ENCODE measurements around the gene RIC1.
"Not testable (repeated sequence)": the region's sequence is repeated elsewhere in the genome, so short reads cannot be mapped to it uniquely, and the experiment has no call there.

RIC1 gene

GRCh38 chr9:5786370-5787127 is 157.6 kb downstream of the RIC1 start:
- DNase-seq (ENCODE audit: low read depth in 2 of 2) = no peak

DNA sequence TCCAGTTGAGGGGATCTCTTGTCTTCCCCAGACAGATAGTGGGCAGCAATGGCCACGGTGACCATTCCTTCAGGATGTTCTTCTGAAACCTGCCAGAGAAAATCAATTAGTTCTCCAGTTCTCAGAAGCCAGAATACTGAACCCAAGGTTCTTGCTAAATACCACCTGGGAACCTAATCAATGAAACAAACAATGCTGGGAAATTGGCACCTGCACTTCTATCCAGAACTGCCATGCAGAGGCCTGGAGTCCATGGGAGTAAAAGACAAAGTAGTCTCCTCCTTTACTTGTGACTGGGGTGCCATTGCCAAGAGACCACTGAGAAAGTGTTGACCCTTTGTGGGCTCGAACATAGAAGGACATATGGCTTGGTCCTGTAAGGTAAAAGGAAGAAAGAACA is 158.3 kb downstream of the RIC1 start:
- no peak for DNase-seq (ENCODE audit: low read depth in 2 of 2)

DNA sequence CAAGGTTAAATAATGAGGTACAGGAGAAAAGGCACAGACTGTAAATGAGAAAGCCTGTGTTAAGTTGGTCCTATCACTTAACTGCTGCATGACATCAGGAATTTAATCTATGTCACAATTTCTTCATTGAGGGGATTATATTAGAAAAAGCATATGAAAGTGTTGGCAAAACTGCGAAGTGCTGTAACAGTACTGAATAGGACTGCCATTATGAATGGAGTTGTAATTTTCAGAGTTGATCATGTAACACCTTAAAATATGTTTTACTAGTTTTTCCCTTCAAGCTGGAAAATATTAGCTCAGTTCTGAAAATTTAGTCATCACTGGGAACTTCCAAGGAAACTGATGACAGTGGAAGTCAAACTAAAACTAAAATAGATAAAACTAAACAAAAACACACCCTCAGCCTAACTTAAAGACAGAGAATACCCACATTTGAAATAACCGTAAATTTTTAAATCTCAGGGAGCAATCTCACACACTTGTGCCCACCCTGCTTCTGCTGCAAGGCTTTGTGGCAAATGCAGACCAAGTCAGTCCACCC is 158.9 kb downstream of the RIC1 start:
- DNase-seq (ENCODE audit: low read depth in 2 of 2) = no peak

DNA sequence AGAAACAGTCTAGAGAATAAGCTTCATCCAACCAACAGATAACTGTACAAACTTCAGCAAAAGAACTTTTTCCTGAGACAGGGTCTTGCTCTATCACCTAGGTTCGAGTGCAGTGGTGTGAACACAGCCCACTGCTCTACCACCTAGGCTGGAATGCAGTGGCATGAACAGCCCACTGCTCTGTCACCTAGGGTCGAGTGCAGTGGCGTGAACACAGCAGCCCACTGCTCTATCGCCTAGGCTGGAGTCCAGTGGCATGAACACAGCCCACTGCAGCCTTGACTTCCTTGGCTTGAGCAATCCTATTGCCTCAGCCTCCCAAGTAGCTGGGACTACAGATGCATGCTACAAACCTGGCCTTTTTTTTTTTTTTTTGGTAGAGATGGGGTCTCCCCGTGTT is 160.6 kb downstream of the RIC1 start:
- no peak for DNase-seq (ENCODE audit: low read depth in 2 of 2)

GRCh38 chr9:5790923-5791322 is 162.0 kb downstream of the RIC1 start:
- DNase-seq (ENCODE audit: low read depth in 2 of 2) = no peak

- DNase-seq (ENCODE audit: low read depth in 2 of 2) = no peak
These were observed 163.0 kb downstream of the RIC1 start for GRCh38 chr9:5791870-5792269.

GRCh38 chr9:5793812-5794211 is 164.9 kb downstream of the RIC1 start:
- DNase-seq (ENCODE audit: low read depth in 2 of 2) = no peak

- no peak for DNase-seq (ENCODE audit: low read depth in 2 of 2)
These were observed 167.4 kb downstream of the RIC1 start for GRCh38 chr9:5796298-5796697.

DNA sequence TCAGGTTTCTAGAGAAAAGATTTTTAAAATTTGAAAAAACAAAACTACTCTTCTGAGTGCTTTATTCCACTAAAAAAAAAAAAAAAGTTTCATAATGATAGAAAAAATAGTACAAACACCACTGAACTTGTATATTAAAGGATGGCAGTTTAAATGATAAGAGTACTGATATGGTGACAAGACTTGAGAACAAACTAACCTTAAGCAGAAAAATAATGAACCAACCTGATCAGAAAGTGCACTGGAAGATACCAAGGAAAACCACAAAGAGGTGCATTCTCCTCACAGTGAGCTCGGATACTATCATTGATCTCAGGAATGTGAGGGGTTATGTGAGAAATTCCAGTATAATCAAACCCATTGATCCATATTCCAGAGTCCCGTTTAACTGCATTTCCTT is 169.7 kb downstream of the RIC1 start:
- DNase-seq (ENCODE audit: low read depth in 2 of 2) = no peak

DNA sequence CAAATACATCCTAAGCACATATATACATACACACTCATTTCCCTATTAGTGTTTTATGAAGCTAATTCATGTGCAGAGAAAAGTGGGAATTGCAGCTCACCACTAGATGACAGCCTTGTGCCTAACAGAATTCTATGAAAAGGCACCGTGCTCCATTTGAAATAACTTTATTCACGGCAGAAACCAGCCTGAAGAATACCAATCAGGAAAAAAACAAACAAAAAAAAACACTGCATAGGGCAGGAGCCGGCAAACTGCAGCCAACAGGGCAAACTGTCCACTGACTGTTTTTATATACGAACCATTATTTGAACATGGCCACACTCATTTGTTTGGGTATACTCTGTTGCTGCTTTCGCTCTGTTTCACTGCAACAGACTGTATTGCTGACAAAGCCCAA is 170.4 kb downstream of the RIC1 start:
- DNase-seq (ENCODE audit: low read depth in 2 of 2) = peak; percentile 16 to 18

- not testable (repeated sequence) for DNase-seq (ENCODE audit: low read depth in 2 of 2)
These were observed 171.5 kb downstream of the RIC1 start for GRCh38 chr9:5800378-5800777.

- DNase-seq (ENCODE audit: low read depth in 2 of 2) = no peak
These were observed 172.2 kb downstream of the RIC1 start for GRCh38 chr9:5800969-5801738.

GRCh38 chr9:5801739-5802113 is 172.8 kb downstream of the RIC1 start:
- DNase-seq (ENCODE audit: low read depth in 2 of 2) = no peak

DNA sequence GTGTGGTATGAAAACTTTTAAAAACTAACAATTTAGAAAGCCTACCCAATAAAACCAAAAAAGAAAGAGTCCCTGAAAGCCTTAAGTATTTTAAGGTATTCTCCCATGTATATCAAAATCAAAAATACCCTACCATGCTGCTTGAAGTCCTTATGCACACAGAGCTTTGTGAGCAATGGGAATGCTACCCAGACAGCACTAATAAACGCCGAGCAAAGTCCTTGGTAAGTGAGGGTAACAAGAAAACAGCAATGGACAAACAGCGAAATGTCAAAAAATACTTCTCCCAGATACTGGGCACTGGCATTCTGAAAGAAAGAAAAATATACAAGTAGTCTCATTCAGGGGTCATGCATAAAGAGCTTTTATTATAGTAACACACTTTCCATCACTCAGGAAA is 176.6 kb downstream of the RIC1 start:
- DNase-seq (ENCODE audit: low read depth in 2 of 2) = no peak

GRCh38 chr9:5811751-5812150 is 182.8 kb downstream of the RIC1 start:
- no peak for DNase-seq (ENCODE audit: low read depth in 2 of 2)

GRCh38 chr9:5813824-5814223 is 184.9 kb downstream of the RIC1 start:
- DNase-seq (ENCODE audit: low read depth in 2 of 2) = no peak

DNA sequence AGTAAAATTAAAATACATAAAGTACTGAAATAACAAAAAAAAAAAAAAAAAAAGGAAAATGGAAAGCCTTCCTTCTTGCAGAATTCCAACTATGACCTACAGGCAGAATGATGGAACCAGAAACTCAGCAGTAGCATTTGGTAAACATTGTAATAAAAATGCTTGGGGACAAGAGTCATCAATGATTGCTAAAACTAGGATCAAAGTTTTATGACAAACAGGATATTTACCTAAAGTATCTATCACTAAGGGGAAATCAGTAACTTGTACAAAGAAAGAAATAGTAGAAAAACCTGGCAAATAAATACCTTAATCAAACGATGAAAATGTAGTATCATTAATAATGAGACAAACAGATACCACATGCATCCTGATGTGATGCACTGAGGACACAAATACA is 186.6 kb downstream of the RIC1 start:
- DNase-seq (ENCODE audit: low read depth in 2 of 2) = no peak

DNA sequence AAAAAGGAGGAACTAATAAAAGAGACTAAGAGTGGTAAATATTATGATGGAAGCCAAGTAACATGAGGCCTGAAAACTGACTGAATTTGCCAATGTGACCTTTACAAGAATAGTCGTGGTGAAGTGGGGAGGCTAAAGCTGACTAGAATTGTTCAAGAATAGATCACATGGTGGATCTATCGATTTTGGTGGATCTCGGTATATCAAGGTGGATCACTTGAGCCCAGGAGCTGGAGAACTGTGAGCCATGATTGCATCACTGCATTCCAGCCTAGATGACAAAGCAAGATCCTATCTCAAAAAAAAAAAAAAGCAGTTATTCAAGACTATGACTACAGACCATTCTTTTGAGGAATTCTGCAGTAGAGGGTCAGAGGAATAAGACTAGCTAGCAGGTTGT is 189.0 kb downstream of the RIC1 start:
- peak; percentile 28 to 29 for DNase-seq (ENCODE audit: low read depth in 2 of 2)

GRCh38 chr9:5818424-5819142 is 189.7 kb downstream of the RIC1 start:
- no peak for DNase-seq (ENCODE audit: low read depth in 2 of 2)

DNA sequence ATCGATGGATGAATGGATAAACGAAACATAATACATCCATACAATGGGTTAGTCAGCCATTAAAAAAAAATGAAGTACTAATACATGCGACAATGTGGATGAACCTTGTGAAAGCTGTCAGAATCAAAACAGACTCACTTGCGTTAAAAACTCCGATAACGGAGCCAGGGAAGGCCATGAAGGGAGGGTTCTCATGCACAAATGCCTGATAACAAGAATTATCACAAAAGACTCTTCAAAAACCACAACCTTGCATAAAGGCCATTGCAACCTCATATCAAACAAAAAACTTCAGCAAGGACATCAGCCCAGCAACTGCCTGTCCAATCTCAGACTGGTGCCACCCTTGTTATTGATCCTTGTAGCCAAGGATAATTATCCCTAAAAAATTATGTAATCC is 190.3 kb downstream of the RIC1 start:
- DNase-seq (ENCODE audit: low read depth in 2 of 2) = no peak

- no peak for DNase-seq (ENCODE audit: low read depth in 2 of 2)
These were observed 191.5 kb downstream of the RIC1 start for GRCh38 chr9:5820425-5820824.

DNA sequence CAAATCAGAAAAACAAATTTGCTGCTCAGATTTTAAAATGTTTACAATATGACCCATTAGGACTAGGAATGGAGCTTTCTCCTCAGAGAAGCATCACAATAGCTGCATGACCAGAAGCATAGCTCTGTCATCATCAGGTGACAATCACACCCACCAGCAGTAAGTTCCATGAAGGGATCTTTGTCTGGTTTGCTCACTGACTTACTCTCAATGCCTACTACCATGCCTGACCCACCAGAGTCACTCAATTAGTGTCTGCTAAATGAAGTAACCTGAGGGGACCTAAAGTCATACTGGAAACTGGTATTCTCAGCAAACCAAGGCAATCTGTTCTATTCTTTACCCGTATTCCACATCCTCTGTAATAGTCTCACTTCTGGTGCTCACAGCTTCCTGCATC is 196.3 kb downstream of the RIC1 start:
- no peak for DNase-seq (ENCODE audit: low read depth in 2 of 2)

All from fibroblast of skin of left quadriceps (primary cell).